Right renal pelvis (tissue), 4 donors: ENCODE data around the gene TDRD1. TPM values are rescaled to one million over a fixed set of nuclear protein-coding genes. Genes with fewer than 3 reads are reported as not detected.
A peak's percentile ranks its signal among the peaks of the same experiment; 100 is the strongest.
"Not testable (repeated sequence)": the region's sequence is repeated elsewhere in the genome, so short reads cannot be mapped to it uniquely, and the experiment has no call there.

ENCODE experiments used
- DNase-seq, 4 donors: peaks; one replicate each; pipeline ENCODE4 v3.0.0-alpha.2; 2013; ENCODE audit warnings: low read depth in 4 of 4, low spot score in 3 of 4, missing footprints in 1 of 4
- polyA plus RNA-seq, 4 donors: library from polyadenylated mRNA; unstranded; fragments of 120-200 nt; gene quantifications; one replicate each; pipeline ENCODE4 v1.2.1, GENCODE V29; 2013; ENCODE audit not compliant: insufficient read length in 4 of 4

The TDRD1 gene
- polyA plus RNA-seq: under 1 TPM in 1 of 4 donors, not detected in 3; 0.04 TPM

DNA sequence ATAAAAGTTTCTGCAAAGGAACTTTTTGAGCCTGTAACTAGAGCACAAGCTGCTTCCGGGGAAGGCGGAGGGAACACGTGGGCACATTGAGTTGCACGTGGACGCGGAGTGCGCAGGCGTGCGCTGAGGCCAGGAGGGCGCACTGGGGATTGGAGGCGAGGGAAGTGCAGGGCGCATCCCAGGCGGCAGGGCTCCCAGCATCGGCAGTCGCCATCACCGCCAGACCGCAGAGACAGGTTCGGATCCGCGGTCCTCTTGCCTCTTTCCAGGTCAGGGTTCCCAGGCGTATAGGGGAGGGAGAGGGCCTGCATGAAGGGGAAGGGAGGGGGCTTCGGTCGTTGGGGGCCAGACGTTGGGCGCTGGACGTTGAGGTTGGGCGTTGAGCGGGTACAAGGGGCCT lies at the start of gene TDRD1:
Gene TDRD1, plus strand, starts transcription at position 206 of the 400 bp plus-strand sequence. CDS start 8,479 bp downstream, outside the sequence.
- DNase-seq: no peak

DNA sequence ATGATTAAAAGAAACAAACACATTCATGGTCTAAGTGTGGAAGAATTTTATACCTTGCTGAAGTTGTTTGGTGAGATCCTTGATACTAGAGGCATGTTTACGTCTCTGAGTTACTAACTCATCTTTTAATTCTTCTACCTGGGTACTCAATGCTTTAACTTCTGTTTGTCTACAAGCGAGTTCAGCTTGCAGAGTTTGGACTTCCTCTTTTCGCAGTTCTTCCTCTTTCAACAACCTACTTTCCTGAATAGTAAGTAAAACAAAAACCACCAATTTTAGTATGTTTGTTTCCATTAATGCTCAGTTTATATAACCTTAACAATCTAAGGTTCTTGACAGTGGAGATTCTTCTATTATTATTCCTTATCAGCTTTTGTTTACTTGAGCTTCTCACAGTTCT lies 48.1 kb upstream of the TDRD1 start:
- DNase-seq: no peak

DNA sequence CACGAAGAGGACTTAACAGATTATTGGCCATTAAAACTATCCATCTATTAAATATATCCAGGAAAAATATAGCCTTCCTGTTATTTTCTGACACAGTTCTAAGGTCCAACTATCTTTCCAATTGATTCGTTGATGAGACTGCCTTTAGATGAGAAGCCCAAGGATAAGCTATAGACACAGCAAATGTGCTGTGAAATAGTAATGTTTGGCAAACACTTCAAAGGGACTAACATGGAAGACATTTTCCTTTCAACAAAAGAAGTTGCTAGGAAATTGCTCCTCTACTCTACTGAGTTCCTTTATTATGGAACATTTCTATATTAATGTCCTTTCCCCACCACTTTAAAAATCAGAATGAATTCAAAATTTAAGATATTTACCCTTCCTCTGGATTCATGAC lies 43.7 kb upstream of the TDRD1 start:
- DNase-seq: no peak

DNA sequence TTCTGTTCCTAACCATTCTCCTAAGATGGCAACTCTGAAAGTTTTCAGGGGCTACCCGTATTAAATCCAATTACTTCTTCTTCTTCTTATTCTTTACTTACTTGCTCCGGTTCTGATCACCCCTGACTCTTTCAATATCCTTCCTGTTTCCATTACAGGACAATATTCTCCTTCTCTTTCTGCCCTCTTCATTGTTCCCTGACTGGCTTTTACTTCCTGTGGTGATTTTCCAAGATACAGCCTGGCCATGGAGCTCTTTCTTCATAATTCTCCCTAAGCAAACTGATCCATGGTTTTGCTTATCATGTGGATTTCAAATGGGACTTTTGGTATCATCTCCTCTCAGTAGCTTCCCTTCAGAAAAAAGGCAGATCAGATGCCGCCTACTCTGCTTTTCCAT lies 40.6 kb upstream of the TDRD1 start:
- DNase-seq: no peak

GRCh38 chr10:114140036-114140435 lies 39.1 kb upstream of the TDRD1 start:
- DNase-seq: no peak

DNA sequence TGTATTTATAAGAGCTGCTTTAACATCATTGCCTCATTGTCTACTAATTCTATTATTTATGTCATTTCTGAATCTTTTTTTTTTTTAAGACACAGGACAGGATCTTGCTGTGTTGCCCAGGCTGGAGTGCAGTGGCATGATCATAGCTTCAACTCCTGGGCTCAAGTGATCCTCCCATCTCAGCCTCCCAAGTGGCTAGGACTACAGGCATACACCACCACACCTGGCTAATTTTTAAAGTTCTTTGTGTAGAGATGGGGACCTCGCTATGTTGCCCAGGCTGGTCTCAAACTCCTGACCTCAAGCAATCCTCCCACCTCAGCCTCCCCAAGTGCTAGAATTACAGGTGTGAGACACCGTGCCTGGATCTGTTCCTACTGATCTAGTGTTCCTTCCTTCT lies 38.3 kb upstream of the TDRD1 start:
- not testable (repeated sequence) for DNase-seq

DNA sequence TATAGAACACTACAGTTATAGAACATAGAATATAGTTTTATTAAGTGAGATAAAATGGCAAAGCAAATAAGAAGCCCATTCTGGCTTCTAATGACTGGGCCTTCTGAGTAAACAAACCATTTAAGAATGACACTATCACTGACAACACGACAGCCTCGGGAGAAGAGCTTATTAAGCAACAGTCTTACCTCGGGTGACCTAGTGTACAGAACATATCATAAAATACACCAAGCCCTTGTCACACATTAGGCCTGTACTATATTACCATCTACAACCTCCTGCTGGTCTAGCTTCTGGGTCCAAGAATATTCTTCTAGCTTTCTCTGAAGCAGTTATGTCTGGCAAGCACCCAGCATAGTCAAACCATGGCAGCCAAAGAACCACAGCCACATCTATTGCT lies 37.1 kb upstream of the TDRD1 start:
- DNase-seq: no peak

GRCh38 chr10:114143160-114143559 lies 36.0 kb upstream of the TDRD1 start:
- no peak for DNase-seq

DNA sequence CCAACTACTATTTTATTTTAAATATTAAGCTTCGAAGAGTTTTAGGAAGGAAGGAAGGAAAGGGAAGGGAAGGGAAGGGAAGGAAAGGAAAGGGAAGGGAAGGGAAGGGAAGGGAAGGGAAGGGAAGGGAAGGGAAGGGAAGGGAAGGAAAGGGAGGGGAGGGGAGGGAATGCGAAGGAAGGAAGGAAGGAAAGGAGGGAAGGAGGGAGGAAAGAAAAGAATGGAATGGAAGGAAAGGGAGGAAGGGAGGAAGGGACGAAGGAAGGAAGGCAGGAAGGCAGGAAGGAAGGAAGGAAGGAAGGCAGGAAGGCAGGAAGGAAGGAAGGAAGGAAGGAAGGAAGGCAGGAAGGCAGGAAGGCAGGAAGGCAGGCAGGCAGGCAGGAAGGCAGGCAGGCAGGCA lies 29.7 kb upstream of the TDRD1 start:
- not testable (repeated sequence) for DNase-seq

- no peak for DNase-seq
Measured at GRCh38 chr10:114151486-114151885, 27.7 kb upstream of the TDRD1 start.

GRCh38 chr10:114151892-114152291 lies 27.3 kb upstream of the TDRD1 start:
- no peak for DNase-seq

- no peak for DNase-seq
Measured at GRCh38 chr10:114157912-114158311, 21.2 kb upstream of the TDRD1 start.

DNA sequence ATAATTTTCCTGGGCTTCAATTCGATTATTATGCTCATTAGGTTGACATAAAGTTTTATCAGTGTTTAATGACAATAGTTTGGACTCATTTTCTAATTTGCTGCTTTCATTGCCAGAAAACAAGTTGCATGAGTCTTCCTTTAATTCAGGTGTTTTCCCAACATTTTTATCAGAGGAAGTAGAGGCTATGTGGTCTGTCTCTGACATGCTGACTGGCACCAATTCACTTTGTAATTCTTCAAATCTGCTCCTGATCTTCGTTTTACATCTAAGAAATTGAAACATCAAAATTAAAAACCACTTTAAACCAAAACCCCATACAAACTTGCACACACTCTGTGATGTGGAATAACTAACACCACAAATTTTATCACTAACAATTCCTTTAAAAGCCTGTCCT lies 16.1 kb upstream of the TDRD1 start:
- no peak for DNase-seq

DNA sequence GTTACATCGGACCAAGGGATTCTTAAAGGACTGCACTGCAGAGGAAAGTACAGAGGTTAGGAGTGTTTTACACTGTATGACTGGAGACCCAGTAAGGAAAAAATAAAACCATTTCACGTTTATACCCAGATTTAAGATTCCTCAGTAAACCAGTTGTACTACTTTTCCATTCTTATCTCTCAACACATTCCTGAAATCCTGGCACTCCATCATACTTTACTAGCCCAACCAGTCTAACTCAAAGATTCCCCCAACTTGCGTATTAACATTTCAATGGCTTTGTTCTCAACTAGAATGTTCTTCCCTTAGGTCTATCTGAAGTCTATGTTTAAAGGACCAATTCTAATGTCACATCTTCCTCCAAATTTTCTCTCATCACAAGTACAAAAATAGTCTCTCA lies 13.1 kb upstream of the TDRD1 start:
- DNase-seq: no peak

DNA sequence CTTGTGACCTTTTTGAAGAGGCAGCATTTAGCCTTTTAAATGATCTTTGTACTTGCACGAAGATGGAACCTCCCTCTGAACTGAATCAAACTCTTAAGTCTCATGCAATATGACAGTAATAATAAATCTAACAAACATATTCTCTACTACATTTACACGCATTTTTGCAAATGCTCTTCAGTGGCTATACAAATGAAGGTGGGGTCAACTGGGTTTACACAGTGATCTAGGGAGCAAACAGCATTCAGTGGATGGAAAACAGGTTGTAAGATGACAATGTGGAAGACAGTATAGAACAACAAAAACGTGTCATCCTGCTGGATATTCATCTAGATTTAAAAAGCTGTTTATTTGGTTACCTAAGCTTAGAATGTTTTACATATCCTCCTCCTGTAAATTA lies 12.7 kb upstream of the TDRD1 start:
- DNase-seq: no peak

GRCh38 chr10:114167985-114168384 lies 11.2 kb upstream of the TDRD1 start:
- DNase-seq: no peak

- DNase-seq: no peak
Measured at GRCh38 chr10:114168450-114169009, 10.6 kb upstream of the TDRD1 start.

DNA sequence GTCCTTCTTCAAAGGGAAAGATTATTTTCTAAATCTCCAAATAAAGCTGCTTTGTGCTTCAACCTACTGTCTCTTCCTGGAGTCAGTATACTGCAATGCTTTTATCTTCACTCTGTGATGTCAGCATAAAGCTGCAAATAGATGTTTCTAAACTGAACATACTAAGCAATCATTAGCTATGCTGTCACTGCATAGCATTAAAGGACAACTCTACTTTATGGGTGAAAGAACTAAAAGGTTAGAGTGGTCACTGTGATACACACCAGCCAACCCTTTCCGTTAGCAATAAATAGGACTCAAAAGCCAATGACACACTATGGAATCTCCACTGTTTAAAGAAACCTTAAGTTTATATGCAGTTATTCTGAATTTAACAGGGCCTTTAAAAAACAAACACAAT lies 6.9 kb upstream of the TDRD1 start:
- DNase-seq: no peak

GRCh38 chr10:114172776-114173602 lies 6.2 kb upstream of the TDRD1 start:
- no peak for DNase-seq

DNA sequence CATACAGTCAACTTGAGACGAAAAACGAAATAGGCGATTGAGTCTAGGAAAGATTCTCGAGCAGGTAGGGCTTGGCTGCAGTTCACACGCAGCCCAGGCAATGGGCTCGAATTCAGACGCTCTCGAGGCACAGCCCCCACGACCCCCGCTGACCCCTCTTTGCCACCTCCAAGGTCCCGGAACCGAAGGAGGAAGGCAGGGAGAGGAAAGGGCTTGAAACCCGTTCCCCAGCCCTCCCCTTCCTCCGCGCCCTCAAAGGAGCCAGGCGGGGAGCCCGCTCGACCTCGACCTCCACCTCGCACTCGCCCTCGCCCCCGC lies 5.6 kb upstream of the TDRD1 start:
- DNase-seq: no peak

- DNase-seq: peak; percentile 76 to 89 (median 84)
Measured at GRCh38 chr10:114173921-114174694, 5.0 kb upstream of the TDRD1 start, which contains the start of gene CCDC186. CCDC186 (minus strand) TSS chr10:114174203; CDS start chr10:114163268, 10,935 bp downstream.
